Activated T-cell treated with anti-CD3 and anti-CD28 coated beads, Interleukin-2, amount 50 U/mL, for 4 hours (primary cell): ENCODE results near the gene TTC3. TPM values are rescaled to one million over a fixed set of nuclear protein-coding genes. Genes with fewer than 3 reads are reported as not detected.

Source experiments
- total RNA-seq, 3 donors: library from RNA; stranded (reverse); gene quantifications; one replicate each; pipeline ENCODE4 v1.2.1, GENCODE V29; 2021

TTC3 gene
- total RNA-seq, 3 donors from 2014 or later = 41.9 to 46.5 (median 44.6) TPM

Other genes with a start within 250 kb of the TTC3 start
- 1 to 10 TPM; 7.1 to 8.6 (median 8.3) TPM for gene HLCS, start 106.6 kb upstream of the TTC3 start, total RNA-seq
- gene RIPPLY3, start 66.6 kb upstream of the TTC3 start, total RNA-seq = not detected
- 10 to 100 TPM; 14.7 to 17.8 (median 15.9) TPM for gene PIGP, start 183 bp upstream of the TTC3 start, total RNA-seq
- gene VPS26C, start 194.1 kb downstream of the TTC3 start, total RNA-seq = 10 to 100 TPM; 35.7 to 48.2 (median 44.6) TPM